ENCODE measurements around the gene GRXCR1. TPM values are rescaled to one million over a fixed set of nuclear protein-coding genes. Genes with fewer than 3 reads are reported as not detected.

Gene GRXCR1
- total RNA-seq, 1 donor from 2014 or later = not detected

DNA sequence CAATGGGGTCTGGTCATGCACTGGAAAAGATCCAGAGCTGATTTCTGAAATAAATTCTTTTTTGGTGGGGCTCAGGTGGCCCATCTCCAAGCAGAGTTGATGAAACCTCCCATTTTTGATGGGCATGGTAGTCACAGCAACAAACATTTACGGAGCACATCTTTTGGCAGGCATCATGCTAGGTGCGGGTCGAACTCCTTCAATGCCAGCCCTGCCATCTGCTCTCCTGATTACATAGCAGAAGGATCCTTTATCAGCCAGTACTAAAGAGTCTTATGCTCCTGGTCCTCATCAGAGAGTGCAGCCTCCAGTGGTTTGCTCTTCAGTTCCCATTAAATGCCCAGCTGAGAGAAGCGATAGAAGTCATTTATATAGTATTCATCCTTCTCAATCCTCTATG is 121.7 kb downstream of the GRXCR1 start:
- Histone ChIP-seq H3K4me3 (ENCODE audit: insufficient read depth, low read depth, low read length) (no peak overlapping the region), H3K4me2 (ENCODE audit: low read length) (no peak overlapping the region), H3K4me1 (ENCODE audit: insufficient read depth, low read length) (no peaks in the 10 kb centered on the region), H3K27ac (ENCODE audit: low read depth, low read length) (no peak overlapping the region), H2AFZ (ENCODE audit: low read depth, low read length) (no peak overlapping the region), H3K79me2 (ENCODE audit: insufficient read depth, low read length) (no peaks in the 10 kb centered on the region), H3K9ac (ENCODE audit: low read length) (no peak overlapping the region), H3K27me3 (ENCODE audit: insufficient read depth, low read length) (no peaks in the 10 kb centered on the region), H3K36me3 (ENCODE audit: insufficient read depth, low read length) (no peaks in the 10 kb centered on the region), H3K9me3 (ENCODE audit: insufficient read depth, low read depth, low read length) (no peaks in the 10 kb centered on the region), H4K20me1 (ENCODE audit: insufficient read depth, low read length) (no peaks in the 10 kb centered on the region)
- FAIRE-seq (no peak), DNase-seq (ENCODE audit: low read depth) (no peak)
- TF ChIP-seq, protein P1, sequence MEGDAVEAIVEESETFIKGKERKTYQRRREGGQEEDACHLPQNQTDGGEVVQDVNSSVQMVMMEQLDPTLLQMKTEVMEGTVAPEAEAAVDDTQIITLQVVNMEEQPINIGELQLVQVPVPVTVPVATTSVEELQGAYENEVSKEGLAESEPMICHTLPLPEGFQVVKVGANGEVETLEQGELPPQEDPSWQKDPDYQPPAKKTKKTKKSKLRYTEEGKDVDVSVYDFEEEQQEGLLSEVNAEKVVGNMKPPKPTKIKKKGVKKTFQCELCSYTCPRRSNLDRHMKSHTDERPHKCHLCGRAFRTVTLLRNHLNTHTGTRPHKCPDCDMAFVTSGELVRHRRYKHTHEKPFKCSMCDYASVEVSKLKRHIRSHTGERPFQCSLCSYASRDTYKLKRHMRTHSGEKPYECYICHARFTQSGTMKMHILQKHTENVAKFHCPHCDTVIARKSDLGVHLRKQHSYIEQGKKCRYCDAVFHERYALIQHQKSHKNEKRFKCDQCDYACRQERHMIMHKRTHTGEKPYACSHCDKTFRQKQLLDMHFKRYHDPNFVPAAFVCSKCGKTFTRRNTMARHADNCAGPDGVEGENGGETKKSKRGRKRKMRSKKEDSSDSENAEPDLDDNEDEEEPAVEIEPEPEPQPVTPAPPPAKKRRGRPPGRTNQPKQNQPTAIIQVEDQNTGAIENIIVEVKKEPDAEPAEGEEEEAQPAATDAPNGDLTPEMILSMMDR (IDR thresholded peaks at IDR 0.05; ENCODE audit: insufficient read depth, low read depth, low read length) = no peak
- no peak for TF ChIP-seq EZH2 (IDR thresholded peaks at IDR 0.05; ENCODE audit: insufficient read depth, low read length)
- Mint-ChIP-seq H3K27ac (ENCODE audit: unreplicated experiment) (no peak overlapping the region), H3K4me3 (ENCODE audit: unreplicated experiment) (no peak overlapping the region), H3K36me3 (ENCODE audit: low read depth, unreplicated experiment) (no peaks in the 10 kb centered on the region), H3K4me1 (ENCODE audit: low read depth, unreplicated experiment) (no peaks in the 10 kb centered on the region), H3K9me3 (ENCODE audit: unreplicated experiment) (no peaks in the 10 kb centered on the region), H3K27me3 (ENCODE audit: low read depth, unreplicated experiment) (no peaks in the 10 kb centered on the region)

DNA sequence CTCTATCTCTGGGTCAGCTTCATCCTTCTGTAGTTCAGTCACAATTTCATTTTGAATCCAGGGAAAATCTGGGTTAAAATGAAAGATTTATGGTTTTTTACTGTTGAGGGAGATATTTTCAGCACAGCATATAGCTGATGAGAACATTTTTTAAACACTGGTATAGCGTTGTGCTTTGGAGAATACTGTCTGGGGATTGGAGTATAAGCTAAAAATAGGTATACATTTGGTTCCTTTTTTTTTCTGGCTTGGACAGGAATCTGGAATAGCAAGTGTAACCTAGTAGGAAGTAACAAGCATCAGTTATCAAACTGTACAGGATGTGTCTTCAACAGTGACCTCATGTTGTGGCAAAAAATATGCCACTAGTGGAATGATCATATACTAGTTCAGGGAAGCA is 149.1 kb downstream of the GRXCR1 start:
- Mint-ChIP-seq H3K9me3 (ENCODE audit: unreplicated experiment) (no peaks in the 10 kb centered on the region), H3K4me3 (ENCODE audit: unreplicated experiment) (no peak overlapping the region), H3K4me1 (ENCODE audit: low read depth, unreplicated experiment) (no peaks in the 10 kb centered on the region), H3K27me3 (ENCODE audit: low read depth, unreplicated experiment) (no peaks in the 10 kb centered on the region), H3K36me3 (ENCODE audit: low read depth, unreplicated experiment) (no peaks in the 10 kb centered on the region), H3K27ac (ENCODE audit: unreplicated experiment) (no peak overlapping the region)
- Histone ChIP-seq H2AFZ (ENCODE audit: low read depth, low read length) (no peak overlapping the region), H3K79me2 (ENCODE audit: insufficient read depth, low read length) (no peaks in the 10 kb centered on the region), H3K9me3 (ENCODE audit: insufficient read depth, low read depth, low read length) (no peaks in the 10 kb centered on the region), H3K4me1 (ENCODE audit: insufficient read depth, low read length) (no peaks in the 10 kb centered on the region), H3K36me3 (ENCODE audit: insufficient read depth, low read length) (no peaks in the 10 kb centered on the region), H3K27me3 (ENCODE audit: insufficient read depth, low read length) (no peaks in the 10 kb centered on the region), H4K20me1 (ENCODE audit: insufficient read depth, low read length) (no peaks in the 10 kb centered on the region), H3K4me3 (ENCODE audit: insufficient read depth, low read depth, low read length) (no peak overlapping the region), H3K4me2 (ENCODE audit: low read length) (no peak overlapping the region), H3K27ac (ENCODE audit: low read depth, low read length) (no peak overlapping the region), H3K9ac (ENCODE audit: low read length) (no peak overlapping the region)
- no peak for DNase-seq (ENCODE audit: low read depth)
- FAIRE-seq = no peak
- TF ChIP-seq, protein P1 (IDR thresholded peaks at IDR 0.05; ENCODE audit: insufficient read depth, low read depth, low read length) = no peak
- no peak for TF ChIP-seq EZH2 (IDR thresholded peaks at IDR 0.05; ENCODE audit: insufficient read depth, low read length)

DNA sequence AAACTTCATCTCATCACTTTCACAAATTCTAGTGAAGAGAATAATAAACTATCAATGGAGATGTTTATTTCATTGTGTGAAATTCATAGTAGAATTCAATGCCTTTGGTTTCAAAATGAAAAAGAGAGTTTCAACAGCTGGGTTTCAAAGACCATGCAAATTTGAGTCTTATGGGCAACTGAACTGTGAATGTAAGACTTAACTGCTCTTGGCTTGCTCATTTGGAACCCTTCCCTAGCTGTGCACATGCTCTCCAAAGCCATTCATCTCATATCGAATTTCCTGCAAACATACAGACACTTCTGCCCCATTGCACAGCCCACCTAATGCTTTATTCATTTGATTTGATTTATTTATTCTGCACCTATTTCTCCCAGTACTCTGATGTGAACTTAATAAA is 154.5 kb downstream of the GRXCR1 start:
- H3K36me3 ChIP-seq (ENCODE audit: insufficient read depth, low read length) = no peaks in the 10 kb centered on the region
- H3K9me3 ChIP-seq (ENCODE audit: insufficient read depth, low read depth, low read length) = no peaks in the 10 kb centered on the region
- DNase-seq (ENCODE audit: low read depth) (no peak), FAIRE-seq (no peak)
- Mint-ChIP-seq H3K4me3 (ENCODE audit: unreplicated experiment) (no peak overlapping the region), H3K9me3 (ENCODE audit: unreplicated experiment) (no peaks in the 10 kb centered on the region), H3K27ac (ENCODE audit: unreplicated experiment) (no peak overlapping the region), H3K4me1 (ENCODE audit: low read depth, unreplicated experiment) (no peaks in the 10 kb centered on the region), H3K27me3 (ENCODE audit: low read depth, unreplicated experiment) (no peaks in the 10 kb centered on the region), H3K36me3 (ENCODE audit: low read depth, unreplicated experiment) (no peaks in the 10 kb centered on the region)
- H2AFZ ChIP-seq (ENCODE audit: low read depth, low read length) = no peak overlapping the region
- H3K27me3 ChIP-seq (ENCODE audit: insufficient read depth, low read length) = no peaks in the 10 kb centered on the region
- no peak overlapping the region for H3K4me3 ChIP-seq (ENCODE audit: insufficient read depth, low read depth, low read length)
- no peak overlapping the region for H3K27ac ChIP-seq (ENCODE audit: low read depth, low read length)
- no peaks in the 10 kb centered on the region for H4K20me1 ChIP-seq (ENCODE audit: insufficient read depth, low read length)
- H3K79me2 ChIP-seq (ENCODE audit: insufficient read depth, low read length) = no peaks in the 10 kb centered on the region
- no peak overlapping the region for H3K9ac ChIP-seq (ENCODE audit: low read length)
- H3K4me1 ChIP-seq (ENCODE audit: insufficient read depth, low read length) = no peaks in the 10 kb centered on the region
- no peak overlapping the region for H3K4me2 ChIP-seq (ENCODE audit: low read length)
- TF ChIP-seq, protein P1 (IDR thresholded peaks at IDR 0.05; ENCODE audit: insufficient read depth, low read depth, low read length) = no peak
- no peak for TF ChIP-seq EZH2 (IDR thresholded peaks at IDR 0.05; ENCODE audit: insufficient read depth, low read length)
